SK-N-SH treated with all-trans-retinoic acid at 6 μM for 48 hours (cell line): ENCODE results near the gene LMAN1.

Experiments
- RARB ChIP-seq: fragments of 250-450 bp; sonication (Bioruptor Pico); IDR thresholded peaks from 2 replicates; pipeline ENCODE4 v1.8.0; 2021; ENCODE audit warnings: mild to moderate bottlenecking, moderate library complexity
- ZNF8 ChIP-seq: fragments of 450-650 bp; formaldehyde crosslinking; IDR thresholded peaks from 2 replicates; pipeline ENCODE4 v1.5.0; 2020; ENCODE audit warnings: mild to moderate bottlenecking, moderate library complexity
- TF ChIP-seq, protein P1 (sequence below): fragments of 250-450 bp; sonication (Bioruptor Pico); IDR thresholded peaks from 2 replicates; pipeline ENCODE4 v1.8.0; 2020; ENCODE audit warnings: mild to moderate bottlenecking, moderate library complexity, borderline replicate concordance

DNA sequence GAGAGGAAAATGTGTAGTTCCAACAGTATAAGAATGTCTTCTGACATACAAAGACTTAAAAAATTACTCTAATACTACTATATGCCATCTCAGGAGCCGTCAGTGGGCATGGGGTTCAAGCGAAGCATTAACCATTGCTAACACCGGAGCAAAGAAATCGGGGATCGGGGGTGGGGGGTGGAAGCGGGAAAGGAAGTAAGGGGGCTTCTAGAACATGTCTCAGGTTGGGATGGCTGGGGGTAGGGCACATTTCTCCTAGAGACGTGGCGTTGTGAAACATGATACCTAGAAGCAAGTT is 702 bp downstream of the LMAN1 start:
- no peak for TF ChIP-seq RARB (CRISPR knock-in tag)
- TF ChIP-seq, protein P1, sequence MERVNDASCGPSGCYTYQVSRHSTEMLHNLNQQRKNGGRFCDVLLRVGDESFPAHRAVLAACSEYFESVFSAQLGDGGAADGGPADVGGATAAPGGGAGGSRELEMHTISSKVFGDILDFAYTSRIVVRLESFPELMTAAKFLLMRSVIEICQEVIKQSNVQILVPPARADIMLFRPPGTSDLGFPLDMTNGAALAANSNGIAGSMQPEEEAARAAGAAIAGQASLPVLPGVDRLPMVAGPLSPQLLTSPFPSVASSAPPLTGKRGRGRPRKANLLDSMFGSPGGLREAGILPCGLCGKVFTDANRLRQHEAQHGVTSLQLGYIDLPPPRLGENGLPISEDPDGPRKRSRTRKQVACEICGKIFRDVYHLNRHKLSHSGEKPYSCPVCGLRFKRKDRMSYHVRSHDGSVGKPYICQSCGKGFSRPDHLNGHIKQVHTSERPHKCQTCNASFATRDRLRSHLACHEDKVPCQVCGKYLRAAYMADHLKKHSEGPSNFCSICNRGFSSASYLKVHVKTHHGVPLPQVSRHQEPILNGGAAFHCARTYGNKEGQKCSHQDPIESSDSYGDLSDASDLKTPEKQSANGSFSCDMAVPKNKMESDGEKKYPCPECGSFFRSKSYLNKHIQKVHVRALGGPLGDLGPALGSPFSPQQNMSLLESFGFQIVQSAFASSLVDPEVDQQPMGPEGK = no peak
- TF ChIP-seq ZNF8 (CRISPR knock-in tag) = no peak
